WTC11 (cell line): ENCODE measurements around the gene KRTAP10-6. TPM values are rescaled to one million over a fixed set of nuclear protein-coding genes. Genes with fewer than 3 reads are reported as not detected.

Source experiments
- ATAC-seq: fragments of 200-7000 bp; cut with Tn5 transposase; 2 replicates; pipeline ENCODE4 v1.10.0; 2021; ENCODE audit warnings: mild to moderate bottlenecking, moderate library complexity
- CTCF ChIA-PET: fragments of 300-600 bp; sonication (Branson Sonifier 250); formaldehyde crosslinking; loops from one replicate; lab custom pipeline; 2021; ENCODE audit warnings: antibody characterized with exemption; lab: Charles Lee
- POLR2A ChIA-PET: fragments of 350-600 bp; sonication (Branson Sonifier 250); formaldehyde crosslinking; loops from one replicate; lab custom pipeline; 2021; ENCODE audit warnings: antibody characterized with exemption; lab: Charles Lee
- DNase-seq: peaks from one replicate; pipeline ENCODE4 v3.0.0; 2021; ENCODE audit warnings: low spot score
- H3K27ac Mint-ChIP-seq: 2 replicates; pipeline ENCODE4 v1.8.0; 2021; ENCODE audit warnings: mixed read lengths
- H3K27me3 Mint-ChIP-seq: 2 replicates; pipeline ENCODE4 v1.8.0; 2021; ENCODE audit warnings: low read depth, mild to moderate bottlenecking, moderate library complexity, mixed read lengths
- H3K36me3 Mint-ChIP-seq: 2 replicates; pipeline ENCODE4 v1.8.0; 2021; ENCODE audit warnings: mixed read lengths
- H3K4me1 Mint-ChIP-seq: 2 replicates; pipeline ENCODE4 v1.8.0; 2022; ENCODE audit warnings: mixed read lengths
- H3K4me3 Mint-ChIP-seq: 2 replicates; pipeline ENCODE4 v1.8.0; 2021; ENCODE audit warnings: mild to moderate bottlenecking, moderate library complexity, mixed read lengths
- H3K9me3 Mint-ChIP-seq: 2 replicates; pipeline ENCODE4 v1.8.0; 2021; ENCODE audit warnings: mixed read lengths
- SP1 ChIP-seq: sonication (generic); formaldehyde crosslinking; conservative IDR thresholded peaks from 2 replicates; pipeline ENCODE4 v1.8.1; 2022; ENCODE audit warnings: missing genetic modification reagents
- ZNF138 ChIP-seq: sonication (generic); formaldehyde crosslinking; conservative IDR thresholded peaks from 2 replicates; pipeline ENCODE4 v1.8.1; 2022; ENCODE audit warnings: mild to moderate bottlenecking, moderate library complexity, missing genetic modification reagents
- ZNF671 ChIP-seq: fragments of 250-450 bp; sonication (Bioruptor Pico); IDR thresholded peaks from 2 replicates; pipeline ENCODE4 v1.8.0; 2021; ENCODE audit warnings: mild to moderate bottlenecking
- total RNA-seq: library from RNA; stranded (reverse); gene quantifications from 3 replicates; pipeline ENCODE4 v1.2.3, GENCODE V29; 2021
- TF ChIP-seq, protein P1 (sequence below): sonication (generic); formaldehyde crosslinking; IDR thresholded peaks from 2 replicates; pipeline ENCODE4 v1.8.1; 2022; ENCODE audit warnings: missing genetic modification reagents, borderline replicate concordance

Gene KRTAP10-6
- total RNA-seq, 1 experiment from 2014 or later: 0.17 TPM

DNA sequence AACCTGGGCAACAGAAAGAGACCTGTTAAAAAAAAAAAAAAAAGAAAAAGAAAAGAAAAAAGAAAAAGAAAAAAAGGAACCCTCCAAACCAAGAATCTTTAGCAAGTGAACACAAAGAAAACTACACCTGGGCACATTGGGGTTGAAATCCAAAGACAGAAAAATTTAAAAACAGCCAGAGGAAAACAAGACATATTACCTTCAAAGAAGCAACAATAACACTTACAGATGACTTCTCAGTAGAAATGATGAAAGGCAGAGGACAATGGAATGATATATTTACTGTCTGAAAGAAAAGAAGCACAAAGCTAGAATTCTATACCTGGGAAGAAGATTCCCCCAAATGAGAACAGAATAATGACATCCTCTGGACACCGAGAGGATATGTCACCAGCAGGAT is 49.6 kb downstream of the KRTAP10-6 start:
- no peak for ATAC-seq
- CTCF ChIA-PET: no interaction called here
- Mint-ChIP-seq H3K27me3 (peaks cover 5% of the 10 kb centered on the region; the same call in 1 of the 2 replicates), H3K9me3 (peaks cover 19% of the 10 kb centered on the region), H3K36me3 (peaks cover 8% of the 10 kb centered on the region), H3K4me3 (no peak overlapping the region), H3K4me1 (peaks cover 9% of the 10 kb centered on the region), H3K27ac (no peak overlapping the region)
- TF ChIP-seq ZNF671 (CRISPR knock-in tag) (no peak), SP1 (no peak), ZNF138 (CRISPR knock-in tag) (no peak)
- TF ChIP-seq, protein P1, sequence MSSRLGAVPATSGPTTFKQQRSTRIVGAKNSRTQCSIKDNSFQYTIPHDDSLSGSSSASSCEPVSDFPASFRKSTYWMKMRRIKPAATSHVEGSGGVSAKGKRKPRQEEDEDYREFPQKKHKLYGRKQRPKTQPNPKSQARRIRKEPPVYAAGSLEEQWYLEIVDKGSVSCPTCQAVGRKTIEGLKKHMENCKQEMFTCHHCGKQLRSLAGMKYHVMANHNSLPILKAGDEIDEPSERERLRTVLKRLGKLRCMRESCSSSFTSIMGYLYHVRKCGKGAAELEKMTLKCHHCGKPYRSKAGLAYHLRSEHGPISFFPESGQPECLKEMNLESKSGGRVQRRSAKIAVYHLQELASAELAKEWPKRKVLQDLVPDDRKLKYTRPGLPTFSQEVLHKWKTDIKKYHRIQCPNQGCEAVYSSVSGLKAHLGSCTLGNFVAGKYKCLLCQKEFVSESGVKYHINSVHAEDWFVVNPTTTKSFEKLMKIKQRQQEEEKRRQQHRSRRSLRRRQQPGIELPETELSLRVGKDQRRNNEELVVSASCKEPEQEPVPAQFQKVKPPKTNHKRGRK (CRISPR knock-in tag): no peak
- DNase-seq: no peak
- POLR2A ChIA-PET: no interaction called here

Other genes starting within 250 kb of the KRTAP10-6 start
- 0.64 to 1.4 TPM (median 0.92 TPM) in 3 replicates for gene TRPM2, start 238.9 kb downstream of the KRTAP10-6 start, total RNA-seq
- 4.4 to 5.7 TPM (median 4.7 TPM) in 3 replicates for gene LRRC3, start 137.0 kb downstream of the KRTAP10-6 start, total RNA-seq
- gene KRTAP10-1, start 52.3 kb downstream of the KRTAP10-6 start, total RNA-seq: not detected in 3 replicates
- 0.16 TPM in 1 of 3 replicates, not detected in the others for gene KRTAP10-2, start 41.0 kb downstream of the KRTAP10-6 start, total RNA-seq
- not detected in 3 replicates for gene KRTAP10-3, start 33.7 kb downstream of the KRTAP10-6 start, total RNA-seq
- gene KRTAP10-4, start 18.8 kb downstream of the KRTAP10-6 start, total RNA-seq: not detected in 3 replicates
- gene KRTAP10-5, start 11.9 kb downstream of the KRTAP10-6 start, total RNA-seq: not detected in 3 replicates
- not detected in 3 replicates for gene KRTAP10-7, start 8.1 kb upstream of the KRTAP10-6 start, total RNA-seq
- gene KRTAP10-8, start 19.6 kb upstream of the KRTAP10-6 start, total RNA-seq: not detected in 3 replicates
- not detected in 3 replicates for gene KRTAP10-9, start 34.6 kb upstream of the KRTAP10-6 start, total RNA-seq
- not detected in 3 replicates for gene KRTAP10-10, start 44.9 kb upstream of the KRTAP10-6 start, total RNA-seq
- gene KRTAP10-11, start 53.9 kb upstream of the KRTAP10-6 start, total RNA-seq: not detected in 3 replicates
- gene KRTAP12-4, start 62.2 kb upstream of the KRTAP10-6 start, total RNA-seq: 0.50 TPM in 1 of 3 replicates, not detected in the others
- not detected in 3 replicates for gene KRTAP12-3, start 65.4 kb upstream of the KRTAP10-6 start, total RNA-seq
- gene KRTAP12-2, start 74.4 kb upstream of the KRTAP10-6 start, total RNA-seq: 0.25 TPM in 1 of 3 replicates, not detected in the others
- 0.63 to 2.5 TPM (median 1.0 TPM) in 3 replicates for gene KRTAP12-1, start 89.7 kb upstream of the KRTAP10-6 start, total RNA-seq
- not detected in 3 replicates for gene KRTAP10-12, start 104.7 kb upstream of the KRTAP10-6 start, total RNA-seq
- 2.1 to 2.9 TPM (median 2.7 TPM) in 3 replicates for gene TSPEAR, start 119.1 kb upstream of the KRTAP10-6 start, total RNA-seq
- gene UBE2G2, start 209.3 kb upstream of the KRTAP10-6 start, total RNA-seq: 109 to 117 TPM (median 113 TPM) in 3 replicates
- gene SUMO3, start 225.6 kb upstream of the KRTAP10-6 start, total RNA-seq: 81.7 to 86.3 TPM (median 85.4 TPM) in 3 replicates